GM21528 (cell line): ENCODE measurements around the gene THSD7B.
"Not testable (repeated sequence)": the region's sequence is repeated elsewhere in the genome, so short reads cannot be mapped to it uniquely, and the experiment has no call there.

ENCODE experiments used
- ATAC-seq: cut with Tn5 transposase; IDR thresholded peaks from one replicate; pipeline ENCODE4 v1.9.1; 2021; ENCODE audit warnings: mild to moderate bottlenecking, moderate library complexity; ENCODE audit not compliant: unreplicated experiment, low FRiP score

Gene THSD7B

GRCh38 chr2:136765256-136766072 lies at the start of gene THSD7B:
THSD7B (plus strand) TSS chr2:136765545; CDS start chr2:136882179, 116,634 bp downstream.
- ATAC-seq = no peak

- ATAC-seq = no peak
Observed at GRCh38 chr2:136718273-136718672, 47.1 kb upstream of the THSD7B start.

GRCh38 chr2:136727973-136728699 lies 37.2 kb upstream of the THSD7B start:
- no peak for ATAC-seq

DNA sequence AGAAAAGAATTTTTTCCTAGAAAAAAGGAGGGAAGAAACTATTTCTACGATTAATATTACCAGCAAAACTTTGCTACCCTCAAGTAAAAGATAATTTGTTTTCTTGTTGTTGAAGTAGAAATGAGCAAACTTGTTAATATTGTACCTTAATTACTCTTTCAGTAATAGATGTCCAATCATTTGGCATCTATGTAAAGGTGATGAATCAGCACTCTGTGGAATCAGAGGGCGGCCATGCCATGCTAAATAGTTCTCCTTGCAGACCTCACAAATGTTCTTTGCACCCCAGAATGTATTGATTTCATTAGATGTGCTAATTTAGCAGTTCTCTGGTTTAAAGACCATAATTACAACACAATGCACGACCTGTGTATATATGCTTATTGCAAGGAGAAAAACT lies 29.1 kb upstream of the THSD7B start:
- no peak for ATAC-seq

DNA sequence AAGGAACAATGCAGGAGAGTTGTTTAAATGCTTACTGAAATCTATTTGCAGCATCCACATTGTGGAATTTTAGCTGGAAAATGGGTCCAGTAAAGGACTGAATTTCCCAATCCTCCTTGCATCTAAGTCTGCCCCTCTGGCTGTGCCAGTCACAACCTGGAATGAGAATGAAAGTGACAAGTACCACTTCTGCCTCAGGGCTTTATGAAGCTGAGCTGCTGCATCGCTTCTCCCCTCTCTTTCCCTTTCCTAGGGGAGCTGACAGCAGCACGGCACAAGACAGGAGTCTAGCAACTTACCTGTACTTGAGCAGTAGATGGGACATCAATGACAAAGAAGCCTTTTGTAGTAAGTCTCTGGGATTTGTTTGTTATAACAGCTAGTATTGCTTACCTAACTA lies 27.3 kb upstream of the THSD7B start:
- no peak for ATAC-seq

- no peak for ATAC-seq
Observed at GRCh38 chr2:136741471-136741870, 23.9 kb upstream of the THSD7B start.

- no peak for ATAC-seq
Observed at GRCh38 chr2:136750065-136750464, 15.3 kb upstream of the THSD7B start.

- ATAC-seq = no peak
Observed at GRCh38 chr2:136751406-136751805, 13.9 kb upstream of the THSD7B start.

- not testable (repeated sequence) for ATAC-seq
Observed at GRCh38 chr2:136758504-136758903, 6.8 kb upstream of the THSD7B start.

- ATAC-seq = no peak
Observed at GRCh38 chr2:136764452-136765255, 691 bp upstream of the THSD7B start.

GRCh38 chr2:136766073-136766404 lies 694 bp downstream of the THSD7B start:
- no peak for ATAC-seq

DNA sequence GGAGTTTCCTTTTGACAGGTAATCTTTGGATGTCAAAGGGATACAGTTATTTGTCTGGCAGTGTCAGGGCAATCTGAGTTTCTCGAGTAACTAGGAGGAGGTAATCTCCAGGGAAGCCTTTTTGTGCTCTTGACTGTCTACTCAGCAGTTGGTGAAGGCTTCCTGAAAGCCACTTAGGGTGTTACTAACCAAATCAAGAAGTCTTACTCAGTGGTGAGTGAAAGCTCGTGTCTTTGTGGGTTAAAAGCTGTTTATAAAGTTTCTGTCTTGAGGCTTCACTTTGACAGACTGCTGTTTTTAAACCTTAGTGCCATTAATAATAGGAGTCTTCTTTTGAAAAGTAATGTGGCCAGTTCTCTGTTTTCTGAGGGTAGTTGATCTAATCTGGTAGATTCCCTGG lies 1.7 kb downstream of the THSD7B start:
- no peak for ATAC-seq

DNA sequence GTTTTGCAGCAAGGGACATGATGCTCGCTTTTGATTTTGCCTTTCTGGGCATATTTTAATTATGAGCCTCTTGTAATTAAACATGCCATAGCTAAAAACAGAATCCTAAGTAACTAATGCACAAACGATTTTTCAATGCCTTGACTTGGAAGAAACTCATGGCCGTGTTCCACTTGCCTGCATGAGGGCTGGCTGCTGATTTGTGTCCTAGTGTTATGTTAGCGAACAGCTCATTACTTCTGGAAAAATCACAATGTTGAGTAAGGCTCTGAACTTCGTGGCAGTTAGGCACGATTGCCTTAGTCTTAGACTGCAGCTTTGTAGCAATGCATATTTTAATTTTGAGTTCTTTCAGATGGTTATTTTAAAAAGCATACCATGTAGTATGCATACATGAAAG lies 4.5 kb downstream of the THSD7B start:
- no peak for ATAC-seq

DNA sequence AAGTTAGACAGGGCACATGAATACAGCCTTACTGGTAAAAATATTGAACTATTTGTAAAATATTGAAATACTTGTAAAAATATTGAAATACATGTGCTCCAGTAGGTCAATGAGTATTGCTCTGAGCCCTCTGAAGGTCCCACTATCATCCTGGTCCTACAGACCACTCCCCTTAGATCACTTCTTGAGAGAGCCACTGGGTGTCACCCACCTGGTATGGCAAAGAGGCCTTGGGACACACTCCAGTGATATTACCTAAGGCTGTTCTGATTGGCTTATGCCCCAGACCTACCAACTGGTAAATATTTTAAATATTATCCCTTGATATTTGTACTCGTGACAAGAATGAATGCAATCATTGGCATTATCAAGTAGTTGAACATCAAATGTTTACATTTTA lies 5.0 kb downstream of the THSD7B start:
- ATAC-seq = no peak

DNA sequence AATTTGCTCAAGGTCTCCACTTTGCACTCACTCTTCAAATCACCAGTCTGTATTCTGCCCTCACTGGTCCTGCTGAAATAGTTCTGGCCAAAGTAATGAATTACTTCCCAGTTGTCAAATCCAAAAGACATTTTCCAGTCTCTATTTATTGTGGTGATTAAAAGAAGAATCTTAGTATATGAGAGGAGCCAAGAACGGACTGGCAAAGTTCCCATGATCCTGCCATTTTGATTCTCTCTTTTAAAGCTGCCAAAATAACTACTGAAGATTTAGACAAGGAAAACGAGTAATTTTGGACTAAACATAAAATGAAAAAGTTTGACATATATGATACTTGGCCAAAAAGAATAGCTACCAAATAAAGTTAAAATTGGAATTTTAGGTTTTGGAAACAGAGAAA lies 12.0 kb downstream of the THSD7B start:
- ATAC-seq = no peak

- no peak for ATAC-seq
Observed at GRCh38 chr2:136783856-136784255, 18.5 kb downstream of the THSD7B start.

GRCh38 chr2:136785215-136785614 lies 19.9 kb downstream of the THSD7B start:
- ATAC-seq = no peak

DNA sequence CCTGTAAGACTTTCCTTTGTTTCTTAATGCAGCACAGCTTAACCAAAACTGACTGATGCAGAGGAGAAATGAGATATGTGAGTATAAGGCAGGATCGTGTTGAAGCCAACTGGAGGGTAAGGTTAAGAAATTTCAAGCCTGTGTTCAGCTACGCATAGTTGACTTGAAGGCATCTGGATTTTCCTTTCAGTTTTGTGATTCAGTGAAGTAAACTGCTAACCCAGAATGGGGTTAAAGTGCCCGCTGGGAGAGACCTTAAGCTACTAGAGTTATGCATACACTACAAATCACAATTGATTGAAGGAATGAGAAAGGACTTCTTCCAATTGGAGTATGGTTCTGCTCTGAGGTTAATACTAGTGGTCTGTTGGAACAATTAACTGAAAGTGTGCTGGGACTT lies 22.6 kb downstream of the THSD7B start:
- no peak for ATAC-seq

GRCh38 chr2:136796339-136796738 lies 31.0 kb downstream of the THSD7B start:
- no peak for ATAC-seq

DNA sequence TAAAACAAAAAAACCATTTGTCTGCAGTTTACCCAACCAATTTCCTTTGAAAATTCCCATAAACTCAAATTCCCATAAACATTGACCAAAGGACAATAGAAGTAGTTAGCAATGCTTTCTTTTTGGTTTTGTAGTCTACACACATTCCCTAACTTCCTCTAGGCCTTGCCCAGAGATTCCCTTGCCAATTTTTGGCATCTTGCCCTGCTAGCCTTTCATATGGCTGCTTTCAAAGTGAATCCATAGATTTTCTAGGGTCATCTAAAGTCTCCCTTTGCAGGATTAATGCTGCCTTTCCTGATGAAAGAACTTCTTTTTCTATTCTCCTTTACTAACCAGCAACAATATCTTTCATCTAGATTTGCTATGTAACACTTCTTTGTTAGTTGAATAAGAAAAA lies 33.4 kb downstream of the THSD7B start:
- ATAC-seq = no peak

- ATAC-seq = no peak
Observed at GRCh38 chr2:136801661-136802060, 36.3 kb downstream of the THSD7B start.
